ENCODE data around the gene HCRT. TPM values are rescaled to one million over a fixed set of nuclear protein-coding genes. Genes with fewer than 3 reads are reported as not detected.
"Not testable (repeated sequence)": the region's sequence is repeated elsewhere in the genome, so short reads cannot be mapped to it uniquely, and the experiment has no call there.

The HCRT gene
- total RNA-seq, 1 donor from 2014 or later = not detected

DNA sequence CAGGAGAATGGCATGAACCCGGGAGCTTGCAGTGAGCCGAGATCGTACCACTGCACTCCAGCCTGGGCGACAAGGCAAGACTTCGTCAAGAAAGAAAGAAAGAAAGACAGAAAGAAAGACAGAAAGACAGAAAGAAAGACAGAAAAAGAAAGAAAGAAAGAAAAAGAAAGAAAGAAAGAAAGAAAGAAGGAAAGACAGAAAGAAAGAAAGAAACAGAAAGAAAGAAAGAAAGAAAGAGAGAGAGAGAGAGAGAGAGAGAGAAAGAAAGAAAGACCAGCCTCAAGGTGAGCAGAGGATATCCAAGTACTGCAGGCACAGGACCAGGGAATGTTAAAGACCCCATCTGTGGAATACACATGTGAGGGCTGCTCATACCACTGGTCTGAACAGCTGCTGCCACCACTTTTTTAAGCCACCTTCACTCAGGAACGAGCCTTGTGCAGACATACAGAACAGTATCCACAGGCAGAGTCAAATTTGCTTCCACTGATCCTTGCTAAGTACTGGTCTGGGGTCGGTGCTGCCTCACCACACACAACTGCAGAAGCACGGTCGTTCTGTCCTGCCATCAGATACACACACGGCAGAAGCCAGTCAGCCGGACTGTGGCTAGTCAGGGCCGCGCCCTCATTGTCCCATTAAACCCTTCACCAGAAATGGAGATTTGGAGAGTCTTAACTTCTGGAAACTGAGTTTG is 38.2 kb downstream of the HCRT start:
- Mint-ChIP-seq H3K27ac (ENCODE audit: unreplicated experiment) (no peak overlapping the region), H3K27me3 (ENCODE audit: low read depth, unreplicated experiment) (no peaks in the 10 kb centered on the region), H3K4me1 (ENCODE audit: low read depth, unreplicated experiment) (peaks cover 17% of the 10 kb centered on the region), H3K4me3 (ENCODE audit: unreplicated experiment) (no peak overlapping the region), H3K9me3 (ENCODE audit: unreplicated experiment) (no peaks in the 10 kb centered on the region), H3K36me3 (ENCODE audit: low read depth, unreplicated experiment) (peaks cover 11% of the 10 kb centered on the region)
- Histone ChIP-seq H4K20me1 (ENCODE audit: insufficient read depth, low read length) (peaks cover 82% of the 10 kb centered on the region), H3K4me1 (ENCODE audit: insufficient read depth, low read length) (peaks cover 12% of the 10 kb centered on the region), H3K36me3 (ENCODE audit: insufficient read depth, low read length) (peaks cover 10% of the 10 kb centered on the region), H3K4me2 (ENCODE audit: low read length) (no peak overlapping the region), H2AFZ (ENCODE audit: low read depth, low read length) (no peak overlapping the region), H3K27me3 (ENCODE audit: insufficient read depth, low read length) (no peaks in the 10 kb centered on the region), H3K27ac (ENCODE audit: low read depth, low read length) (no peak overlapping the region), H3K79me2 (ENCODE audit: insufficient read depth, low read length) (peaks cover 79% of the 10 kb centered on the region), H3K9me3 (ENCODE audit: insufficient read depth, low read depth, low read length) (no peaks in the 10 kb centered on the region), H3K9ac (ENCODE audit: low read length) (no peak overlapping the region), H3K4me3 (ENCODE audit: insufficient read depth, low read depth, low read length) (no peak overlapping the region)
- DNase-seq (ENCODE audit: low read depth) (no peak), FAIRE-seq (no peak)
- no peak for TF ChIP-seq EZH2 (IDR thresholded peaks at IDR 0.05; ENCODE audit: insufficient read depth, low read length)
- TF ChIP-seq, protein P1, sequence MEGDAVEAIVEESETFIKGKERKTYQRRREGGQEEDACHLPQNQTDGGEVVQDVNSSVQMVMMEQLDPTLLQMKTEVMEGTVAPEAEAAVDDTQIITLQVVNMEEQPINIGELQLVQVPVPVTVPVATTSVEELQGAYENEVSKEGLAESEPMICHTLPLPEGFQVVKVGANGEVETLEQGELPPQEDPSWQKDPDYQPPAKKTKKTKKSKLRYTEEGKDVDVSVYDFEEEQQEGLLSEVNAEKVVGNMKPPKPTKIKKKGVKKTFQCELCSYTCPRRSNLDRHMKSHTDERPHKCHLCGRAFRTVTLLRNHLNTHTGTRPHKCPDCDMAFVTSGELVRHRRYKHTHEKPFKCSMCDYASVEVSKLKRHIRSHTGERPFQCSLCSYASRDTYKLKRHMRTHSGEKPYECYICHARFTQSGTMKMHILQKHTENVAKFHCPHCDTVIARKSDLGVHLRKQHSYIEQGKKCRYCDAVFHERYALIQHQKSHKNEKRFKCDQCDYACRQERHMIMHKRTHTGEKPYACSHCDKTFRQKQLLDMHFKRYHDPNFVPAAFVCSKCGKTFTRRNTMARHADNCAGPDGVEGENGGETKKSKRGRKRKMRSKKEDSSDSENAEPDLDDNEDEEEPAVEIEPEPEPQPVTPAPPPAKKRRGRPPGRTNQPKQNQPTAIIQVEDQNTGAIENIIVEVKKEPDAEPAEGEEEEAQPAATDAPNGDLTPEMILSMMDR (IDR thresholded peaks at IDR 0.05; ENCODE audit: insufficient read depth, low read depth, low read length) = no peak

DNA sequence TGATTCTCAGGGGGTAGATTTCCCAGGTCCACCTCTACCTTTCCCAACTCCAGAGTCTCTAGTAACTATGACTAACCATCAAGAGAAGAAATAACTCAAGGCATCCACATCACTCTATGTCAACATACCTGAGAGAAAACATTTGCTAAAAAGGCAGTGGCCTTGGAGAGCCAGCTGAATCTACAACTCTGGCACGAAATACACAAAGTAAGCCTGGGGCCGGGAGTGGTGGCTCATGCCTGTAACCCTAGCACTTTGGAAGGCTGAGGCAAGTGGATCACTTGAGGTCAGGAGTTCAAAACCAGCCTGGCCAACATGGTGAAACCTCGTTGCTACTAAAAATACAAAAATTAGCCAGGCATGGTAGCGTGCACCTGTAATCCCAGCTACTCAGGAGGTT is 42.1 kb downstream of the HCRT start:
- not testable (repeated sequence) for FAIRE-seq; H2AFZ ChIP-seq (ENCODE audit: low read depth, low read length); DNase-seq (ENCODE audit: low read depth); H3K9me3 Mint-ChIP-seq (ENCODE audit: unreplicated experiment); H3K36me3 ChIP-seq (ENCODE audit: insufficient read depth, low read length); H3K4me3 Mint-ChIP-seq (ENCODE audit: unreplicated experiment); H3K27me3 Mint-ChIP-seq (ENCODE audit: low read depth, unreplicated experiment); H3K9me3 ChIP-seq (ENCODE audit: insufficient read depth, low read depth, low read length); H3K27me3 ChIP-seq (ENCODE audit: insufficient read depth, low read length); H3K4me3 ChIP-seq (ENCODE audit: insufficient read depth, low read depth, low read length)
- peak overlapping the region; percentile 7 for H3K9ac ChIP-seq (ENCODE audit: low read length)
- H3K4me1 ChIP-seq (ENCODE audit: insufficient read depth, low read length) = peaks cover 20% of the 10 kb centered on the region
- Mint-ChIP-seq H3K36me3 (ENCODE audit: low read depth, unreplicated experiment) (peaks cover 13% of the 10 kb centered on the region), H3K4me1 (ENCODE audit: low read depth, unreplicated experiment) (peaks cover 46% of the 10 kb centered on the region), H3K27ac (ENCODE audit: unreplicated experiment) (peak overlapping the region; percentile 85)
- peaks cover 80% of the 10 kb centered on the region for H4K20me1 ChIP-seq (ENCODE audit: insufficient read depth, low read length)
- peak overlapping the region; percentile 69 for H3K4me2 ChIP-seq (ENCODE audit: low read length)
- H3K27ac ChIP-seq (ENCODE audit: low read depth, low read length) = peak overlapping the region; percentile 69
- peaks cover 78% of the 10 kb centered on the region for H3K79me2 ChIP-seq (ENCODE audit: insufficient read depth, low read length)

DNA sequence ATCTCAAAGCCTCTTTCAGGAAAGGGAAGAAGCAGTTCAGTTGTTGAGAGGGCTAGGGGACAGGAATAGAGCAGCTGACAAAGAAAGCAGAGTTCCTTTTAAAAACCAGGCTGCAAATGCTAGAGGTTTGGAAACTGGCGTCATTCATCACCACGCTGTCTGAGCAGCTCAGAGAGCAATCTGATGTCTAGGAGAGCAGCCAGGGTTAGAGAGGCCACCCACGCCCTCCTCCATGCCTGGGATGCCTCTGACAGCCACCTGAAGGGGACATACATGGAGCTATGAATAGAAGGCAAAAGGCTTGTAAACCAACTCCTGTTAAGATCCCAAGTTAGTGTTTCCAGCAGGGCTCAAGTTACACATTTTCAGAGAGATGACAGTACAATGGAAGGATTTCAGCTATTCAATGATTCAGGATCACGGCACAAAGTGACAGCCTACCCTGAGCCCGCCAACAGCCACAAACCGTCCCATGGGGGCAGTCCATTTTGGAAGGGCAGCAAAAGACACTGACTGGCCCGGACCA is 42.8 kb downstream of the HCRT start:
- peak overlapping the region; percentile 49 for H3K9ac ChIP-seq (ENCODE audit: low read length)
- H3K4me2 ChIP-seq (ENCODE audit: low read length) = peak overlapping the region; percentile 69
- no peak overlapping the region for H3K4me3 ChIP-seq (ENCODE audit: insufficient read depth, low read depth, low read length)
- TF ChIP-seq, protein P1 (IDR thresholded peaks at IDR 0.05; ENCODE audit: insufficient read depth, low read depth, low read length) = no peak
- no peak for TF ChIP-seq EZH2 (IDR thresholded peaks at IDR 0.05; ENCODE audit: insufficient read depth, low read length)
- Mint-ChIP-seq H3K9me3 (ENCODE audit: unreplicated experiment) (no peaks in the 10 kb centered on the region), H3K4me3 (ENCODE audit: unreplicated experiment) (peak overlapping the region; percentile 30), H3K27ac (ENCODE audit: unreplicated experiment) (peak overlapping the region; percentile 85), H3K36me3 (ENCODE audit: low read depth, unreplicated experiment) (peaks cover 11% of the 10 kb centered on the region), H3K27me3 (ENCODE audit: low read depth, unreplicated experiment) (no peaks in the 10 kb centered on the region), H3K4me1 (ENCODE audit: low read depth, unreplicated experiment) (peaks cover 49% of the 10 kb centered on the region)
- no peaks in the 10 kb centered on the region for H3K9me3 ChIP-seq (ENCODE audit: insufficient read depth, low read depth, low read length)
- FAIRE-seq = peak; percentile 75
- peaks cover 20% of the 10 kb centered on the region for H3K4me1 ChIP-seq (ENCODE audit: insufficient read depth, low read length)
- H3K36me3 ChIP-seq (ENCODE audit: insufficient read depth, low read length) = peaks cover 7% of the 10 kb centered on the region
- H2AFZ ChIP-seq (ENCODE audit: low read depth, low read length) = no peak overlapping the region
- H3K27ac ChIP-seq (ENCODE audit: low read depth, low read length) = peak overlapping the region; percentile 69
- peaks cover 79% of the 10 kb centered on the region for H3K79me2 ChIP-seq (ENCODE audit: insufficient read depth, low read length)
- DNase-seq (ENCODE audit: low read depth) = peak; percentile 89
- peaks cover 80% of the 10 kb centered on the region for H4K20me1 ChIP-seq (ENCODE audit: insufficient read depth, low read length)
- no peaks in the 10 kb centered on the region for H3K27me3 ChIP-seq (ENCODE audit: insufficient read depth, low read length)
